Measurements from ENCODE around the gene GJB2. TPM values are rescaled to one million over a fixed set of nuclear protein-coding genes. Genes with fewer than 3 reads are reported as not detected.

GJB2 gene
- total and polyA plus RNA-seq, 2 experiments from 2014 or later = 10.3 to 11.1 TPM

DNA sequence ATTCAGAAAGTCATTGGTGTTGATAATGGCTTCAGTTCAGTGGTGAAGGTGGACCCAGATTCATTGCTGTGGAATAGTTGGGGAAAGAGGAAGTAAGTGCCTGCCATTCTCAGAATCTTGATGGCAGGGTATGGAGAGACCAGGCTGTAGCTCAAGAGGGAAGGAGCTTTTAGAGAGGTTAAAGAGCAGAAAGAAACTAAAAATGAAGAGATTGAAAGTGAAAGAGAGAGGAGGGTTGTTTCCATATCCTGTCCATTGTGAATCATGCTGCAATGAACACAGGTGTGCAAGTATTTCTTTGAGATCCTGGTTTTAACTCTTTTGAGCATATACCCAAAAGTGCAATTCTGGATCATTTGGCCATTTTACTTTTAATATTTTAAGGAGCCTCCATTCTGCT is 26.8 kb upstream of the GJB2 start:
- H3K27ac ChIP-seq = no peak overlapping the region
- H3K9me2 ChIP-seq (replicated peaks; ENCODE audit: insufficient read depth) = no peaks in the 10 kb centered on the region
- H3K9me3 ChIP-seq (ENCODE audit: low read depth) = no peaks in the 10 kb centered on the region
- H4K20me1 ChIP-seq (ENCODE audit: insufficient read depth, poor library complexity, severe bottlenecking) = no peaks in the 10 kb centered on the region
- no peaks in the 10 kb centered on the region for H3K4me1 ChIP-seq (ENCODE audit: insufficient read depth)
- H3K79me2 ChIP-seq = no peaks in the 10 kb centered on the region
- no peak overlapping the region for H3K4me2 ChIP-seq
- H3K27me3 ChIP-seq = no peaks in the 10 kb centered on the region
- TF ChIP-seq CTCF (IDR thresholded peaks at IDR 0.05; ENCODE audit: poor library complexity) = no peak
- TF ChIP-seq EZH2phosphoT487 (IDR thresholded peaks at IDR 0.05; ENCODE audit: low read depth, severe bottlenecking, unreplicated experiment) = no peak
- TF ChIP-seq EZH2 (IDR thresholded peaks at IDR 0.05; ENCODE audit: borderline replicate concordance) = no peak
- no peak overlapping the region for H3K4me3 ChIP-seq
- H3K36me3 ChIP-seq (replicated peaks; ENCODE audit: insufficient read depth, low read depth) = no peaks in the 10 kb centered on the region
- H2AFZ ChIP-seq = no peak overlapping the region
- no peak for DNase-seq (ENCODE audit: low spot score)

- no peak overlapping the region for H2AFZ ChIP-seq
- 57% methylated on average over 3 of the region's 3 CpGs for WGBS (ENCODE audit: low lambda C conversion rate, missing lambda C conversion rate)
Observed at GRCh38 chr13:20217168-20217567, 24.4 kb upstream of the GJB2 start.

GRCh38 chr13:20209948-20210347 is 17.2 kb upstream of the GJB2 start:
- Histone ChIP-seq H3K36me3 (replicated peaks; ENCODE audit: insufficient read depth, low read depth) (no peaks in the 10 kb centered on the region), H3K4me1 (ENCODE audit: insufficient read depth) (no peaks in the 10 kb centered on the region), H3K9me2 (replicated peaks; ENCODE audit: insufficient read depth) (no peaks in the 10 kb centered on the region), H3K9me3 (ENCODE audit: low read depth) (no peaks in the 10 kb centered on the region), H3K27me3 (peaks cover 3% of the 10 kb centered on the region), H4K20me1 (ENCODE audit: insufficient read depth, poor library complexity, severe bottlenecking) (no peaks in the 10 kb centered on the region), H2AFZ (no peak overlapping the region), H3K4me2 (no peak overlapping the region), H3K4me3 (no peak overlapping the region), H3K79me2 (no peaks in the 10 kb centered on the region), H3K27ac (no peak overlapping the region)
- no peak for DNase-seq (ENCODE audit: low spot score)
- TF ChIP-seq CTCF (IDR thresholded peaks at IDR 0.05; ENCODE audit: poor library complexity) (no peak), EZH2 (IDR thresholded peaks at IDR 0.05; ENCODE audit: borderline replicate concordance) (no peak), EZH2phosphoT487 (IDR thresholded peaks at IDR 0.05; ENCODE audit: low read depth, severe bottlenecking, unreplicated experiment) (no peak)
- WGBS (ENCODE audit: low lambda C conversion rate, missing lambda C conversion rate) = 83% methylated on average over 1 of the region's 1 CpG

More at GRCh38 chr13:20217168-20217567, 24.4 kb upstream of the GJB2 start:
- Histone ChIP-seq H3K27ac (no peak overlapping the region), H3K79me2 (no peaks in the 10 kb centered on the region), H3K9me3 (ENCODE audit: low read depth) (no peaks in the 10 kb centered on the region), H3K9me2 (replicated peaks; ENCODE audit: insufficient read depth) (no peaks in the 10 kb centered on the region), H3K4me3 (no peak overlapping the region), H3K4me2 (no peak overlapping the region), H3K27me3 (peaks cover 3% of the 10 kb centered on the region), H3K36me3 (replicated peaks; ENCODE audit: insufficient read depth, low read depth) (no peaks in the 10 kb centered on the region), H4K20me1 (ENCODE audit: insufficient read depth, poor library complexity, severe bottlenecking) (no peaks in the 10 kb centered on the region), H3K4me1 (ENCODE audit: insufficient read depth) (no peaks in the 10 kb centered on the region)
- DNase-seq (ENCODE audit: low spot score) = no peak
- TF ChIP-seq CTCF (IDR thresholded peaks at IDR 0.05; ENCODE audit: poor library complexity) (no peak), EZH2phosphoT487 (IDR thresholded peaks at IDR 0.05; ENCODE audit: low read depth, severe bottlenecking, unreplicated experiment) (no peak), EZH2 (IDR thresholded peaks at IDR 0.05; ENCODE audit: borderline replicate concordance) (no peak)

DNA sequence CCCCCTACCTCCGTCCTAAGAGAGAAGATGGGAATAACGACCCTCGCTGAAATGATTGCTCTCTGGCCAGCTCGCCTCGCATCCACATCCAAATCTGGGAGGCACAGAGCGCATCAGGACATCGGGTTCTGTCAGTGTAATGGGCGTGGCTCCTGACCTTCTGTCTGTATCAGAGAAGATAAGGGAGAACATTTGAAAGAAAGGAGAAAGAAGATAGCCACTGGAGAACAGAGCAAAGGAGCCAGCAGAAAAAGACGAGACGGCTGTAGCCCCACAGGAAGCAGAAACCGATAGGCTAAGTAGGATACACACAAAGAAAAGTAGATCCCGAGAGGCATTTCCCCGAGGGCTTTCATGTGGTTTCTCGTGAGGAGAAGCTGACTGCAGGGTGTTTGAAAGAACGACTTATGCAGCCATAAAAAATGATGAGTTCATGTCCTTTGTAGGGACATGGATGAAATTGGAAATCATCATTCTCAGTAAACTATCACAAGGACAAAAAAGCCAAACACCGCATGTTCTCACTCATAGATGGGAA is 14.0 kb upstream of the GJB2 start:
- H2AFZ ChIP-seq = no peak overlapping the region
- no peaks in the 10 kb centered on the region for H4K20me1 ChIP-seq (ENCODE audit: insufficient read depth, poor library complexity, severe bottlenecking)
- TF ChIP-seq EZH2phosphoT487 (IDR thresholded peaks at IDR 0.05; ENCODE audit: low read depth, severe bottlenecking, unreplicated experiment) (no peak), EZH2 (IDR thresholded peaks at IDR 0.05; ENCODE audit: borderline replicate concordance) (no peak), CTCF (IDR thresholded peaks at IDR 0.05; ENCODE audit: poor library complexity) (no peak)
- H3K36me3 ChIP-seq (replicated peaks; ENCODE audit: insufficient read depth, low read depth) = no peaks in the 10 kb centered on the region
- H3K79me2 ChIP-seq = no peaks in the 10 kb centered on the region
- H3K27me3 ChIP-seq = no peaks in the 10 kb centered on the region
- H3K9me2 ChIP-seq (replicated peaks; ENCODE audit: insufficient read depth) = no peaks in the 10 kb centered on the region
- H3K4me1 ChIP-seq (ENCODE audit: insufficient read depth) = no peaks in the 10 kb centered on the region
- DNase-seq (ENCODE audit: low spot score) = no peak
- no peak overlapping the region for H3K4me3 ChIP-seq
- H3K4me2 ChIP-seq = no peak overlapping the region
- H3K9me3 ChIP-seq (ENCODE audit: low read depth) = no peaks in the 10 kb centered on the region
- 74% methylated on average over 16 of the region's 16 CpGs for WGBS (ENCODE audit: low lambda C conversion rate, missing lambda C conversion rate)
- H3K27ac ChIP-seq = no peak overlapping the region

All from hepatocyte (in vitro differentiated cells).